ENCODE measurements around the gene MED4.
"Not testable (repeated sequence)": the region's sequence is repeated elsewhere in the genome, so short reads cannot be mapped to it uniquely, and the experiment has no call there.

MED4 gene

DNA sequence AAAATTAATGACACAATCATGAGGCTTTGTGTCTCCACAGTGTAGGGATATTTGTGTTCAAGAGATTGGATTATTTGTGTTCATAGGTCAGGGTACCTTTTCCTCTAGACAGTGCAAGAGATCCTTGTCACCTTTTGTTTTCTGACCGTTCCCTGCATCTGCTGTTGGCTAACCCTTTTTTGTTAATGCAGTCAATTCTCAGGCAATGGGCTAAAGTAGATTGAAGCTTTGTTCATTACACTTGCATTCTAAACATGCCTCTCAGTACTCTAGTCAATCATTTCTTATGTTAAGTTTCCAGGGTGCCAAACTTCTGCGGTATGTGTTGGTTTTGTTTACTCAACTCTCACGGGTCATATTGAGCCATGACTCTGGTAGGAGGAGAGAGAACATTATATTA lies 1.8 kb upstream of the MED4 start:
- DNase-seq (ENCODE audit: extremely low read depth in 1 of 2, low read depth in 1 of 2), result no peak

GRCh38 chr13:48094404-48094780 lies 512 bp downstream of the MED4 start:
- no peak for DNase-seq (ENCODE audit: extremely low read depth in 1 of 2, low read depth in 1 of 2)

DNA sequence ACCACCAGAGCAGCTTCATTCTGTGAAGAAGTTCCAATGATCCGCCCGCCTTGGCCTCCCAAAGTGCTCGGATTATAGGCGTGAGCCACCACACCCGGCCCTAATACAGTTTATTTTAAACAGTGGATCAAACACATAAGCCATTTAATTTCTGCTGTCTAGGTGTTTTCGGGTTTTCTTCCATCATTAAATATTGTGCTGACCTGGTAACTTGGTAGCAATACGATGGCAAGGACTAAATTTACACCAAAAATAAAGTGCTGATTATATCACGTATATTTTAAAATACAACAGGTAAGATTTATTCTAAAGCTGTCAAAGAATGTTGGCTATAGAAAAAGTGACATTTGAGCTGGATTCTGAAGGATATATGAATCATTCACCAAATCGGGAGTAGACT lies 1.3 kb downstream of the MED4 start:
- DNase-seq (ENCODE audit: extremely low read depth in 1 of 2, low read depth in 1 of 2), result no peak

GRCh38 chr13:48086272-48086671 lies 8.6 kb downstream of the MED4 start:
- DNase-seq (ENCODE audit: extremely low read depth in 1 of 2, low read depth in 1 of 2), result no peak

GRCh38 chr13:48081739-48082138 lies 13.2 kb downstream of the MED4 start:
- DNase-seq (ENCODE audit: extremely low read depth in 1 of 2, low read depth in 1 of 2), result no peak

DNA sequence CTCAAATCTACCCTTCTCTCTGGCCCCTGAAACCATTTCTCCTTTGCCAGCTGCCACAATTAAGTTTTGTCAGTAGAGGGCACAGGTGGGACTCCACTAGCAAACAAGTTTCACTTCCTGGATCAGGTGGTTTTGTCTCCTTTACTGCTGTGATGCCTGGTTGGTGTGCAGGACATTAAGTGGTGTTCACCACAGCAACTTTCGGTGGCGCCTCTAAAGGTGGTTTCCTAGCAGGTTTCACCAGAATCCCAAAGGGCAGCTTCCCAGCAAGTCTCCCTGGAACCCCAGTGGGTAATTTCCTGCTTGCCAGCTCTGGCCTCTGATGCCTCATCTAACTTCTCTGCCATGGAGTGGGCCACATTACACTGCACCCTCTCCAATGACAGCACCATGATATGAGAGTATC lies 16.6 kb downstream of the MED4 start:
- DNase-seq (ENCODE audit: extremely low read depth in 1 of 2, low read depth in 1 of 2), result no peak

GRCh38 chr13:48074006-48074405 lies 20.9 kb downstream of the MED4 start:
- DNase-seq (ENCODE audit: extremely low read depth in 1 of 2, low read depth in 1 of 2), result no peak

- no peak for DNase-seq (ENCODE audit: extremely low read depth in 1 of 2, low read depth in 1 of 2)
Observed at GRCh38 chr13:48072787-48073186, 22.1 kb downstream of the MED4 start.

DNA sequence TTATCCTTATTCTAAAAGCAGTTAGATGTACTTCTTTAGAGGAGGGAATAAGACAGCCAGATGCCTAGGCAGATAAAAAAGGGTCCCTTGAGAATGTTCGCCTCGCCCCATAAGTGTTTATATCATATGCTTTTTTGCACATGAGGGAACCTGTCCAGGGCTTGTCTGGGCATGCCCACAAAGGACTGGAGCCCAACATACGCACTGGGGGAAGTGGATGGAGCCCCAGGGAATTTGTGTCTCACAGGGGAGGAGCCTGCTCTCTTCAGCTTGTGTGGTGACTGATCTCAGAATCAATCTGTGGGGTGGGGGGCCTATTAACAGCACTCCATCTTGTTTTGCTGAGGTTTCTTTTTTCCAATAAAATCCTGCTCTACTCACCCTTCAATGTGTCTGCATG lies 22.6 kb downstream of the MED4 start:
- DNase-seq (ENCODE audit: extremely low read depth in 1 of 2, low read depth in 1 of 2), result no peak

DNA sequence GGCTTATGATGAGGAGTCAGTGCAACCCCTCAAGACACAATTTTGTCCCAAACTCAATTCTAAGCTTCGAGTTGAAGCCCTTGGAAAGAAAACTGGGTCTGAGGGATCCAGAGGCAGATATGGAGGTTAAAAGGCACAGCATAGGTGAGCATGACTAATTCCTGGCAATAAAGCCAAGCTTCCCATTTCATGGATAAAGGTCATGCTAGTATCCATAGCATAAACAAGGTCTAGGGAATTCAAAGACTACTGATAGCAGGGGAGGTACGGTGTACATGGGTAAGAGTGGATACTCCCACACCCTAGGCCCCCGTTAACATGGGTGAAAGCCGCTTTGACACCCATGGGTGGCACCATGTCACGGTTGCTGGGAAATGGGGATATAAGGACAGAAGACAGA lies 24.0 kb downstream of the MED4 start:
- DNase-seq (ENCODE audit: extremely low read depth in 1 of 2, low read depth in 1 of 2), result no peak

DNA sequence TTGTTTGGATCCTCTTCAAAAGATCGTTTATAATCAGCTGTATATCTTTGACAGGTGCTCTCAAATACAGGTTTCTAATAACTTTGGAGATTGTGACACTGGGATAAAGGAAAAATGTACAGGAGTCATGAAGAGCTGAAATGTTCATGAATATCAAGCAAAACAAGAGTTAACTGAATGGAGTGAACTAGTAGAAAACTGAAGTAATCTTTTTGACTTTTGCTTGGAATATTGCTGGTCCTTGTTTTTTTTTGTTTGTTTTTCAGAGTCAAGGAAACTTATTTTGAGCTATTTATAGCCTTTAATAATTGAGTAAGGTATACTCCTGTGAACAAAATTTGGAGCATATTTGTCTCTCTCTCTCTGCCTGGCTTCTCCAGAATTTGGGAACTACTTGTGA lies 25.3 kb downstream of the MED4 start:
- no peak for DNase-seq (ENCODE audit: extremely low read depth in 1 of 2, low read depth in 1 of 2)

- no peak for DNase-seq (ENCODE audit: extremely low read depth in 1 of 2, low read depth in 1 of 2)
Observed at GRCh38 chr13:48068952-48069351, 26.0 kb downstream of the MED4 start.

DNA sequence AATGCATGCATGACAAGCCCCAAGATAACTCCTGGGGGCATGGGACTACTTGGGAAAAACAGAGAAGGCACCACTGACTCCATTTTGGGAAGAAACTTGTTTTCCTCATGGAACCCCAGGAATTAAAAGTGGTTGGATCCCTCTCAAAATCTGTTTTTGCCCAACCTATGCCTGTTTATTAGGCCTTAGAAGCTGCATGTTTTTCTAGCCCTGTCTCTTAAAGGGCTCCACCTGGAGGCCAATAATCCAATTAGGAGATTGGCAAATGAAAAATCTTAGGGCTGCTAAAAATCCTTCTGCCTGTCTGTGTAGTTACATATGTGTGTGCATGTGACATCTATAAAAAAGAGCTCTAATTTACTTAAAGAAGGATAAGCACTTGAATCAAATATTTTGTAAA lies 26.9 kb downstream of the MED4 start:
- no peak for DNase-seq (ENCODE audit: extremely low read depth in 1 of 2, low read depth in 1 of 2)

DNA sequence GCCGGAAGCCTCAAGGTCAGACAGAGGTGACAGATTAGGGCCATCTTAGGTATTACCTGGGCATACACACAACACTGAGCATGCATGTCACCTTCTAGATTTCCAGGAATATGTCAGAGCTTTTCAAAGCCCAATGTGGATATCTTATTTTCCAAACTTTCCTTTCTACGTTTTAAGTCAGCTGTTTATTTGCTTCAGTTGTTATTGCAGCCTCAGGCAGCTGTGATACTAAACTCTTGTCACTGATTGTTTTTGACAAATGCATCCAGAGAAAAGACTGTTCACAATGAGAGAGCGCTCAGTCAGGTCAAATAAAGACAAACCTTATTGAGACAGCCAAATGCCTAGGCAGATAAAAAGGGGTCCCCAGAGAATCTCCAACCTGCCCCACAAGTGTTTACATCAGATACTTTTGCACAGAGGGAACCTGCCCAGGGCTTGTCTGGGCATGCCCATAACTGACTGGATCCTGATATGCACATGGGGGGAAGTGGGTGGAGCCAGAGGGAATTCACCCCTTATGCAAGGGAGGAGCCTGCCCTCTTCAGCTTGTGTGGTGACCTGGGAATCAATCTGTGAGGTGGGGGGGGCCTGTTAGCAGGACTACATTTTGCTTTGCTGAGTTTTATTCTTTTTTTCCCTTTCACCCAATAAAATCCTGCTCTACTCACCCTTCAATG lies 28.5 kb downstream of the MED4 start:
- DNase-seq (ENCODE audit: extremely low read depth in 1 of 2, low read depth in 1 of 2), result no peak

DNA sequence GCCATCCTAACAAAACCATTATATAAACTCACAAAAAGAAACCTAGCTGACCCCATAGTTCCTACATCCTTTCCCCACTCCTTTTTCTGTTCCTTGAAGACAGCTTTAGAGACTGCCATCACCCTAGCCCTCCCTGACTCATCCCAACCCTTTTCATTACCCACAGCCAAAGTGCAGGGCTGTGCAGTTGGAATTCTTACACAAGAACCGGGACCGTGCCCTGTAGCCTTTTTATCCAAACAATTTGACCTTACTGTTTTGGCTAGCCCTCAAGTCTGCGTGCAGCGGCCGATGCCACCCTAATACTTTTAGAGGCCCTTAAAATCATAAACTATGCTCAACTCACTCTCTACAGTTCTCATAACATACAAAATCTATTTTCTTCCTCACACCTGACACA lies 35.0 kb downstream of the MED4 start:
- not testable (repeated sequence) for DNase-seq (ENCODE audit: extremely low read depth in 1 of 2, low read depth in 1 of 2)

GRCh38 chr13:48058536-48058935 lies 36.4 kb downstream of the MED4 start:
- not testable (repeated sequence) for DNase-seq (ENCODE audit: extremely low read depth in 1 of 2, low read depth in 1 of 2)

DNA sequence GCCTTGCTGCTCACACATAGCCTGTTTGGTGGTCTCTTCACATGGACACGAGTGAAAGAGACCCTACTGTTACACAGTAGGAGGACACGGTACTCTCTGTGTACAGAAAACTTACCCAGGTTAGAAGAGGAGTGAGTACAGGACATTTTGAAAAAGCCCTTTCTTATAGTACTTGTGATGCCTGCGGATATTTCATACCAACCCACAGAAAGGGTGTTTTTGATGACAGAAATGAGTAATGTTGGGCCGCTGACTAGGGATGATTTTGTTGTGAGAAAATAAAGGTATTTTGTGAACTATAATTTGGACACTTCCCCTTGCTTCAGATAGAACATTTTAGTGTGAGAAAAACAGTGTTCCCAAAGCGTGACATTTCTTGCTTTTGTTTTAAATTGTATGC lies 39.2 kb downstream of the MED4 start:
- DNase-seq (ENCODE audit: extremely low read depth in 1 of 2, low read depth in 1 of 2), result no peak

DNA sequence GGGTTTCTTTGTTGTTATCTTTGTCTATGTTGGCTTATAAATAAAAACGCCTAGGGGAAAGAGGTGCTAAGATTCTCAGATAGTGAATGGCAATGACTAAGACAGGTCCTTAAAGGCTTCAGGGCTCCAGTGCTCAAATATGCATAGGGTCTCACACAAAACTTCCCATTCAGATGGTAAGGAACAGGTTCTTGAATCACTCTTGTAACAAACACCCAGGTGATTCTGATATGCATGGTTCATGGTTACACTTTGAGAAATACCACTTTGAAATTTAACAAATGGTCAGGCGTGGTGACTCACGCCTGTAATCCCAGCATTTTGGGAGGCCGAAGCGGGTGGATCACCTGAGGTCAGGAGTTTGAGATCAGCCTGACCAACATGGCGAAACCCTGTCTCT lies 40.3 kb downstream of the MED4 start:
- no peak for DNase-seq (ENCODE audit: extremely low read depth in 1 of 2, low read depth in 1 of 2)

- DNase-seq (ENCODE audit: extremely low read depth in 1 of 2, low read depth in 1 of 2), result no peak
Observed at GRCh38 chr13:48050550-48050949, 44.4 kb downstream of the MED4 start.

- DNase-seq (ENCODE audit: extremely low read depth in 1 of 2, low read depth in 1 of 2), result no peak
Observed at GRCh38 chr13:48043789-48044503, 51.0 kb downstream of the MED4 start.

DNA sequence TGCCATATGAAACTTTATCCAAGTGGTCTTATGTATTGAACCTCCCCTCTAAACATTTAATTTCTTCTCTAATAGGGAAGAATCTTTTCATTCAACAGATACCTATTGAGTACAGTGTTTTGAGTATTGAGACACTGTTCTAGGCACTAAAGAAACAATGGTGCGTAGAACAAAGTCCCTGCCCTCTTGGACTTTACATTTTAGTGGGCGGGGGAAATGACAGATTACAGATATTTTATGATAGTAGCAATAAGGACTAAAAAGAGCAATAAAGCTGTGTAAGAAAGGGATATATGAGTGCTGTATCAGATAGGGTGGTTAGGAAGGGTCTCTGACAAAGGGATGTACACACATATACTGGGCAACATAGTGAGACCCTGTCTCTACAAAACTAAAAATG lies 52.0 kb downstream of the MED4 start:
- DNase-seq (ENCODE audit: extremely low read depth in 1 of 2, low read depth in 1 of 2), result no peak

GRCh38 chr13:48040896-48041295 lies 54.0 kb downstream of the MED4 start:
- DNase-seq (ENCODE audit: extremely low read depth in 1 of 2, low read depth in 1 of 2), result no peak

DNA sequence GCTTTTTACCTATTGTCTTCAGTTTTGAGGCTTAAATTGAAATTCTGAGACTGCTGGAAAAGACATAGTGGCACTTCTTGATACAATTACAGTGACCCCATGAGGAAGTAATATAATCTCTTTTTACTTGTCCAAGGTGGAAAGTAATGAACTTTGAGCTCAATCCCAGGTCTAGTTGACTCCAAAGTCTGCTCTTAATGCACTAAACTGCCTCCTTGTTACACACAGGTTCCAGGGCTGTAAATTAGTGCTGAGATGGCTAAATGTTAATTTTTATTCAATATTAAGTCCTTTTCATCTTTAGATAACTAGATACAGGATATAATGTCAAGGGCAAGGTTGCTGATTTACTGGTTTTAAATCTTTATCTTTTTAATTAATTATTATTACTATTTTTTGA lies 54.9 kb downstream of the MED4 start:
- DNase-seq (ENCODE audit: extremely low read depth in 1 of 2, low read depth in 1 of 2), result no peak
